Fibroblast of lung (primary cell): ENCODE data around the gene CTNNA2. TPM values are rescaled to one million over a fixed set of nuclear protein-coding genes. Genes with fewer than 3 reads are reported as not detected.

Source experiments
- DNase-seq, 2 donors: peaks; one replicate each; pipeline versions ENCODE4 v3.0.0 to v3.0.0-alpha.2; 2010; ENCODE audit warnings: low read depth in 2 of 2
- H2AFZ ChIP-seq: 2 replicates; pipeline ENCODE4 v1.5.1; 2012; ENCODE audit warnings: low read length, control low read depth, inconsistent platforms
- H3K27ac ChIP-seq: 2 replicates; pipeline ENCODE4 v1.5.1; 2011; ENCODE audit warnings: low read length, control low read depth; ENCODE audit not compliant: insufficient read depth
- H3K27me3 ChIP-seq: 2 replicates; pipeline ENCODE4 v1.5.1; 2011; ENCODE audit warnings: mild to moderate bottlenecking, low read length; ENCODE audit not compliant: control insufficient read depth, insufficient read depth
- H3K36me3 ChIP-seq: 2 replicates; pipeline ENCODE4 v1.5.1; 2011; ENCODE audit warnings: low read length; ENCODE audit not compliant: control insufficient read depth, insufficient read depth
- H3K4me1 ChIP-seq: 2 replicates; pipeline ENCODE4 v1.5.1; 2011; ENCODE audit warnings: low read length; ENCODE audit not compliant: control insufficient read depth, insufficient read depth; ENCODE audit errors: extremely low read depth
- H3K4me2 ChIP-seq: 2 replicates; pipeline ENCODE4 v1.5.1; 2011; ENCODE audit warnings: low read length, control low read depth; ENCODE audit not compliant: insufficient read depth; ENCODE audit errors: extremely low read depth
- H3K4me3 ChIP-seq, 4 experiments: fragments of 200-600 bp in 1 of 4; sonication (generic) in 1 of 4; replicated peaks in 1 of 4; 2 replicates each; pipeline ENCODE4 v1.5.1; 2011 to 2016; ENCODE audit warnings: low read length in 4 of 4, low read depth in 3 of 4, mild to moderate bottlenecking in 3 of 4, control low read depth in 2 of 4, inconsistent platforms in 1 of 4, mixed read lengths in 1 of 4; ENCODE audit not compliant: insufficient read depth in 1 of 4; ENCODE audit errors: control extremely low read depth in 1 of 4
- H3K79me2 ChIP-seq: 2 replicates; pipeline ENCODE4 v1.5.1; 2012; ENCODE audit warnings: mild to moderate bottlenecking, low read length, inconsistent platforms; ENCODE audit not compliant: control insufficient read depth, insufficient read depth
- H3K9ac ChIP-seq: 2 replicates; pipeline ENCODE4 v1.5.1; 2011; ENCODE audit warnings: mild to moderate bottlenecking, low read length, control low read depth; ENCODE audit not compliant: insufficient read depth
- H3K9me3 ChIP-seq: 2 replicates; pipeline ENCODE4 v1.5.1; 2012; ENCODE audit warnings: low read depth, low read length; ENCODE audit not compliant: control insufficient read depth, insufficient read depth
- H4K20me1 ChIP-seq: 2 replicates; pipeline ENCODE4 v1.5.1; 2011; ENCODE audit warnings: low read length; ENCODE audit not compliant: control insufficient read depth, insufficient read depth; ENCODE audit errors: extremely low read depth
- CTCF ChIP-seq, 2 donors: IDR thresholded peaks in 1 of 2; conservative IDR thresholded peaks in 1 of 2; 1 replicate in 1 of 2; 2 replicates in 1 of 2; pipeline ENCODE4 v1.5.1; 2011 to 2012; ENCODE audit warnings: low read length in 2 of 2, control low read depth in 1 of 2, inconsistent platforms in 1 of 2, low read depth in 1 of 2, mild to moderate bottlenecking in 1 of 2
- EZH2 ChIP-seq: IDR thresholded peaks from 2 replicates; pipeline ENCODE4 v1.5.1; 2012; ENCODE audit warnings: low read length, control low read depth, mild to moderate bottlenecking; ENCODE audit errors: missing control alignments
- polyA plus RNA-seq, 2 donors: library from polyadenylated mRNA; depleted of rRNA in 1 of 2; stranded (reverse) in 1 of 2; unstranded in 1 of 2; fragments of >200 nt; gene quantifications; 2 replicates each; pipeline ENCODE4 v1.2.1, GENCODE V29; 2011 to 2012; ENCODE audit warnings: missing spikeins in 1 of 2
- total RNA-seq: library from RNA; depleted of rRNA; stranded (reverse); fragments of >200 nt; gene quantifications from 2 replicates; pipeline ENCODE4 v1.2.1, GENCODE V29; 2014

Gene CTNNA2
- total and polyA plus RNA-seq, 2 donors (not counting 1 experiment from before 2014, with no cell fraction given): not detected

GRCh38 chr2:80365762-80366161 is 852.9 kb downstream of the CTNNA2 start:
- no peaks in the 10 kb centered on the region for H3K9me3 ChIP-seq
- H2AFZ ChIP-seq: no peak overlapping the region
- no peak overlapping the region for H3K4me2 ChIP-seq
- H3K27ac ChIP-seq: no peak overlapping the region
- H3K79me2 ChIP-seq: no peaks in the 10 kb centered on the region
- no peak for DNase-seq
- no peaks in the 10 kb centered on the region for H4K20me1 ChIP-seq
- H3K9ac ChIP-seq: no peak overlapping the region
- H3K36me3 ChIP-seq: no peaks in the 10 kb centered on the region
- H3K4me1 ChIP-seq: no peaks in the 10 kb centered on the region
- H3K27me3 ChIP-seq: no peaks in the 10 kb centered on the region
- H3K4me3 ChIP-seq: no peak overlapping the region
- TF ChIP-seq EZH2: no peak
- TF ChIP-seq CTCF (conservative IDR thresholded peaks at IDR 0.05 in 1 of 2, IDR thresholded peaks at IDR 0.05 in 1 of 2; ENCODE audit: low read depth in 1 of 2, low read length in 2 of 2): no peak

- H3K79me2 ChIP-seq: no peaks in the 10 kb centered on the region
- no peaks in the 10 kb centered on the region for H4K20me1 ChIP-seq
- H3K9ac ChIP-seq: no peak overlapping the region
- H3K36me3 ChIP-seq: no peaks in the 10 kb centered on the region
- no peak for DNase-seq
- no peak overlapping the region for H3K4me2 ChIP-seq
- no peak for TF ChIP-seq EZH2
- TF ChIP-seq CTCF (conservative IDR thresholded peaks at IDR 0.05 in 1 of 2, IDR thresholded peaks at IDR 0.05 in 1 of 2; ENCODE audit: low read depth in 1 of 2, low read length in 2 of 2): no peak
- no peak overlapping the region for H3K4me3 ChIP-seq
- no peaks in the 10 kb centered on the region for H3K27me3 ChIP-seq
- H2AFZ ChIP-seq: no peak overlapping the region
- no peak overlapping the region for H3K27ac ChIP-seq
- H3K4me1 ChIP-seq: no peaks in the 10 kb centered on the region
- H3K9me3 ChIP-seq: no peaks in the 10 kb centered on the region
Observed at GRCh38 chr2:80370375-80371009, 857.6 kb downstream of the CTNNA2 start.

GRCh38 chr2:80374105-80374504 is 861.3 kb downstream of the CTNNA2 start:
- H3K27ac ChIP-seq: no peak overlapping the region
- H3K79me2 ChIP-seq: no peaks in the 10 kb centered on the region
- TF ChIP-seq CTCF (conservative IDR thresholded peaks at IDR 0.05 in 1 of 2, IDR thresholded peaks at IDR 0.05 in 1 of 2; ENCODE audit: low read depth in 1 of 2, low read length in 2 of 2) (no peak), EZH2 (no peak)

More at GRCh38 chr2:80374105-80374504, 861.3 kb downstream of the CTNNA2 start:
- Histone ChIP-seq H3K4me1 (no peaks in the 10 kb centered on the region), H3K4me2 (no peak overlapping the region), H3K9me3 (no peaks in the 10 kb centered on the region), H3K9ac (no peak overlapping the region), H3K36me3 (no peaks in the 10 kb centered on the region), H2AFZ (no peak overlapping the region), H3K4me3 (no peak overlapping the region), H3K27me3 (no peaks in the 10 kb centered on the region), H4K20me1 (no peaks in the 10 kb centered on the region)
- DNase-seq: no peak
